Left ventricle myocardium inferior (tissue), 1 donor: ENCODE data around the gene TMEM165. TPM values are rescaled to one million over a fixed set of nuclear protein-coding genes. Genes with fewer than 3 reads are reported as not detected.

ENCODE experiments used
- total RNA-seq: library from RNA; stranded (reverse); fragmentation: NEBNext Ultra II Directional; extraction: Animal tissue kit (Norgen Biotek cat#: 25700); gene quantifications from one replicate; pipeline ENCODE4 v1.2.1, GENCODE V29; 2021
- donor health status: DM: no; HTN: yes; CAD: no; lungs with severe emphysema.

Gene TMEM165
- total RNA-seq, 1 donor from 2014 or later = 41.6 TPM

Other genes starting within 250 kb of the TMEM165 start
- 6.8 TPM for gene SRD5A3, start 49.7 kb upstream of the TMEM165 start, total RNA-seq
- gene CLOCK, start 151.0 kb downstream of the TMEM165 start, total RNA-seq = 34.2 TPM
- not detected for gene PDCL2, start 196.3 kb downstream of the TMEM165 start, total RNA-seq
- not detected for gene NMU, start 240.3 kb downstream of the TMEM165 start, total RNA-seq